ENCODE data around the gene MRPL20. TPM values are rescaled to one million over a fixed set of nuclear protein-coding genes. Genes with fewer than 3 reads are reported as not detected.
A peak's percentile ranks its signal among the peaks of the same experiment; 100 is the strongest.

MRPL20 gene
- total and polyA plus RNA-seq, 4 donors: 47.8 to 170 (median 74.0) TPM

- DNase-seq (ENCODE audit: low spot score): no peak
- TF ChIP-seq RAD21 (IDR thresholded peaks at IDR 0.05) (no peak), GABPA (IDR thresholded peaks at IDR 0.05 in 1 of 2, conservative IDR thresholded peaks at IDR 0.05 in 1 of 2) (no peak), ATF3 (IDR thresholded peaks at IDR 0.05) (no peak), FOXA2 (IDR thresholded peaks at IDR 0.05) (no peak)
- H3K27ac ChIP-seq (ENCODE audit: low read depth in 1 of 2, low read length in 2 of 2): no peak overlapping the region
- peak overlapping the region in 1 of 3 donors; percentile 49 for H3K4me3 ChIP-seq (ENCODE audit: low read depth in 1 of 3, low read length in 3 of 3)
- H3K36me3 ChIP-seq (ENCODE audit: control insufficient read depth in 4 of 4, insufficient read depth in 3 of 4, low read depth in 1 of 4, low read length in 3 of 4): no peaks in the 10 kb centered on the region
- no peak overlapping the region for H3K9ac ChIP-seq (ENCODE audit: low read depth in 1 of 2, low read length in 2 of 2)
- H3K9me3 ChIP-seq (ENCODE audit: control insufficient read depth in 4 of 4, low read length in 3 of 4): no peaks in the 10 kb centered on the region
- no peaks in the 10 kb centered on the region for H3K27me3 ChIP-seq (ENCODE audit: control insufficient read depth in 4 of 4, insufficient read depth in 4 of 4, low read length in 3 of 4)
- peaks cover 0 to 8% (median 3%) of the 10 kb centered on the region in 4 donors for H3K4me1 ChIP-seq (ENCODE audit: control insufficient read depth in 4 of 4, insufficient read depth in 4 of 4, low read length in 3 of 4)
- WGBS: 81% methylated on average over 12 of the region's 12 CpGs
Measured at GRCh38 chr1:1420654-1421141, 13.6 kb upstream of the MRPL20 start.

- DNase-seq (ENCODE audit: low spot score): no peak
- H3K9me3 ChIP-seq (ENCODE audit: control insufficient read depth in 4 of 4, low read length in 3 of 4): no peaks in the 10 kb centered on the region
- H3K27me3 ChIP-seq (ENCODE audit: control insufficient read depth in 4 of 4, insufficient read depth in 4 of 4, low read length in 3 of 4): no peaks in the 10 kb centered on the region
- no peaks in the 10 kb centered on the region for H3K36me3 ChIP-seq (ENCODE audit: control insufficient read depth in 4 of 4, insufficient read depth in 3 of 4, low read depth in 1 of 4, low read length in 3 of 4)
- peak overlapping the region in 1 of 3 donors; percentile 49 for H3K4me3 ChIP-seq (ENCODE audit: low read depth in 1 of 3, low read length in 3 of 3)
- no peak overlapping the region for H3K9ac ChIP-seq (ENCODE audit: low read depth in 1 of 2, low read length in 2 of 2)
- peaks cover 0 to 8% (median 3%) of the 10 kb centered on the region in 4 donors for H3K4me1 ChIP-seq (ENCODE audit: control insufficient read depth in 4 of 4, insufficient read depth in 4 of 4, low read length in 3 of 4)
- WGBS: 19% methylated on average over 112 of the region's 112 CpGs
- H3K27ac ChIP-seq (ENCODE audit: low read depth in 1 of 2, low read length in 2 of 2): no peak overlapping the region
- TF ChIP-seq ZBTB33 (IDR thresholded peaks at IDR 0.05) (no peak), GABPA (IDR thresholded peaks at IDR 0.05 in 1 of 2, conservative IDR thresholded peaks at IDR 0.05 in 1 of 2) (no peak), RAD21 (IDR thresholded peaks at IDR 0.05) (no peak), JUND (IDR thresholded peaks at IDR 0.05) (no peak), YY1 (IDR thresholded peaks at IDR 0.05) (no peak), EGR1 (IDR thresholded peaks at IDR 0.05; ENCODE audit: low read depth in 2 of 2) (no peak), HNF4A (conservative IDR thresholded peaks at IDR 0.05) (no peak), MAX (IDR thresholded peaks at IDR 0.05) (no peak)
Measured at GRCh38 chr1:1419813-1420653, 12.9 kb upstream of the MRPL20 start.

GRCh38 chr1:1419363-1419812, 12.3 kb upstream of the MRPL20 start:
- Histone ChIP-seq H3K4me1 (ENCODE audit: control insufficient read depth in 4 of 4, insufficient read depth in 4 of 4, low read length in 3 of 4) (peaks cover 0 to 8% (median 3%) of the 10 kb centered on the region in 4 donors), H3K36me3 (ENCODE audit: control insufficient read depth in 4 of 4, insufficient read depth in 3 of 4, low read depth in 1 of 4, low read length in 3 of 4) (no peaks in the 10 kb centered on the region), H3K27me3 (ENCODE audit: control insufficient read depth in 4 of 4, insufficient read depth in 4 of 4, low read length in 3 of 4) (no peaks in the 10 kb centered on the region), H3K9me3 (ENCODE audit: control insufficient read depth in 4 of 4, low read length in 3 of 4) (no peaks in the 10 kb centered on the region), H3K9ac (ENCODE audit: low read depth in 1 of 2, low read length in 2 of 2) (no peak overlapping the region), H3K4me3 (ENCODE audit: low read depth in 1 of 3, low read length in 3 of 3) (no peak overlapping the region), H3K27ac (ENCODE audit: low read depth in 1 of 2, low read length in 2 of 2) (no peak overlapping the region)
- 95% methylated on average over 21 of the region's 21 CpGs for WGBS
- DNase-seq (ENCODE audit: low spot score): no peak
- TF ChIP-seq MAX (IDR thresholded peaks at IDR 0.05) (no peak), ZBTB33 (IDR thresholded peaks at IDR 0.05) (no peak), EGR1 (IDR thresholded peaks at IDR 0.05; ENCODE audit: low read depth in 2 of 2) (no peak), HNF4A (conservative IDR thresholded peaks at IDR 0.05) (no peak), RXRA (IDR thresholded peaks at IDR 0.05) (no peak), TAF1 (conservative IDR thresholded peaks at IDR 0.05) (no peak), GABPA (IDR thresholded peaks at IDR 0.05 in 1 of 2, conservative IDR thresholded peaks at IDR 0.05 in 1 of 2) (no peak), REST (IDR thresholded peaks at IDR 0.05) (no peak), NR2F2 (IDR thresholded peaks at IDR 0.05) (no peak), RAD21 (IDR thresholded peaks at IDR 0.05) (no peak)

All from liver (tissue), 9 donors.